T47D (cell line): ENCODE measurements around the gene TAF4.
"Not testable (repeated sequence)": the region's sequence is repeated elsewhere in the genome, so short reads cannot be mapped to it uniquely, and the experiment has no call there.

ENCODE experiments used
- DNase-seq, 2 experiments: peaks; one replicate each; pipeline versions ENCODE4 v3.0.0 to v3.0.0-alpha.2; 2011 to 2012; ENCODE audit warnings: low read depth in 1 of 2, low spot score in 1 of 2
- JUND ChIP-seq: IDR thresholded peaks from 2 replicates; pipeline ENCODE4 v1.6.1; 2012; ENCODE audit warnings: low read depth
- in situ Hi-C: cut with HindIII; loops from 2 replicates; pipeline ENCODE4 v1.10.0; 2016; ENCODE audit warnings: low sequenced_read_pairs, low pct_unique_long_range_greater_than_20kb

Gene TAF4

DNA sequence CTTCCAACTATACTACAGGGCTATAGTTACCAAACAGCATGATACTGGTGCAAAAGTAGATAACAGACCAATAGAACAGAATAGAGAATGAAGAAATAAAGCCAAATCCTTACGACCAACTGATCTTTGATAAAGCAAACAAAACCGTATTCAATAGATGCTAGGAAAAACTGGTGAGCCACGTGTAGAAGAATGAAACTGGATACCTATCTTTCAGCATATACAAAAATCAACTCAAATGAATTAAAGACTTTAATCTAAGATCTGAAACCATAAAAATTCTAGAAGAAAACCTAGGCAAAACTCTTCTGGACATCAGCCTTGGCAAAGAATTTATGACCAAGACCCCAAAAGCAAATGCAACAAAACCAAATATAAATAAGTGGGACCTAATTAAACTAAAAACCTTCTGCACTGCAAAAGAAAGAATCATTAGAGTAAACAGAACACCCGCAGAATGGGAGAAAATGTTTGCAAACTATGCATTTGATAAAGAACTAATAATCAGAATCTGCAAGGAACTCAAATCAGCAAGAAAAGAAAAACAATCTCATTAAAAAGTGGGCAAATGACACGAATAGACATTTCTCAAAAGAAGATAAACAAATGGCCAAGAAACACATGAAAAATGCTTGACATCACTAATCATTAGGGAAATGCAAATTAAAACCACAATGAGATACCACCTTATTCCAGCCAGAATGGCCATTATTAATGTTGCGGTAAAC, 109.8 kb downstream of the TAF4 start:
- TF ChIP-seq JUND = no peak
- no peak for DNase-seq
- in situ Hi-C loops = no loop called here

DNA sequence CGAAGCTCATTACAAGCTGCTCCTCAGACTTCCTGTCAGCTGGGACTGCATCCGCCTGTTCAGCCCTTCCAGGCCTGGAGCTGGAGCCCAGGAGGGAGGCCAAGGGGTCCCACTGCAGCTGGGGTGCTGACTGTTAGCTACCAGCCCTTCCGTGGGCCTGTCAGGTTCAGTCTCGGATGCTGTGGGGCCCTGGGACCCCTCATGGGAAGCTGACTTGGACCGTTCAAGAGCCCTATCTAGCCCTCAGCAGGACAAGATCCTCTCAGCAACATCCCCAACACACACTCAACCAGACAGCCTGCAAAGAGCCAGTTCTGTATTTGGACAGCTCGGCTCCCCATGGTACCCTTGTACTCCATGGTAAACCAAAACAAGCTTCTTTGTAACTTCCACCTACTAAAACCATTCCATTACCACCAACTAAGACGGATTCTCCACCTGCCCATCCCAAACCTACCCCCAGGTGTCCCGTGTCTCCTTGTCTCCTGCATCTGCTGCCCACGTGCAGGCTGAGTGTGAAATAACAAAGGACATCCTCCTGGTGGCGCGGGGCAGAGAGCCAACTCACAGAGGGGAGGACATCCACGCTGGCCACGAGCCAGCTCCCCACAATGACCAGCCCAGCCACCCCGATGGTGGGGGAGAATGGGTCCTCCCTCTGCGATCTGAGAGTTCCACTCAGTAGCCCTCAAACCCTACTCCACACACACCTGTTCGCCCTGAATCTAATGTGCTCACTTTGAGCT, 111.2 kb downstream of the TAF4 start:
- in situ Hi-C loops = no loop called here
- DNase-seq = no peak

DNA sequence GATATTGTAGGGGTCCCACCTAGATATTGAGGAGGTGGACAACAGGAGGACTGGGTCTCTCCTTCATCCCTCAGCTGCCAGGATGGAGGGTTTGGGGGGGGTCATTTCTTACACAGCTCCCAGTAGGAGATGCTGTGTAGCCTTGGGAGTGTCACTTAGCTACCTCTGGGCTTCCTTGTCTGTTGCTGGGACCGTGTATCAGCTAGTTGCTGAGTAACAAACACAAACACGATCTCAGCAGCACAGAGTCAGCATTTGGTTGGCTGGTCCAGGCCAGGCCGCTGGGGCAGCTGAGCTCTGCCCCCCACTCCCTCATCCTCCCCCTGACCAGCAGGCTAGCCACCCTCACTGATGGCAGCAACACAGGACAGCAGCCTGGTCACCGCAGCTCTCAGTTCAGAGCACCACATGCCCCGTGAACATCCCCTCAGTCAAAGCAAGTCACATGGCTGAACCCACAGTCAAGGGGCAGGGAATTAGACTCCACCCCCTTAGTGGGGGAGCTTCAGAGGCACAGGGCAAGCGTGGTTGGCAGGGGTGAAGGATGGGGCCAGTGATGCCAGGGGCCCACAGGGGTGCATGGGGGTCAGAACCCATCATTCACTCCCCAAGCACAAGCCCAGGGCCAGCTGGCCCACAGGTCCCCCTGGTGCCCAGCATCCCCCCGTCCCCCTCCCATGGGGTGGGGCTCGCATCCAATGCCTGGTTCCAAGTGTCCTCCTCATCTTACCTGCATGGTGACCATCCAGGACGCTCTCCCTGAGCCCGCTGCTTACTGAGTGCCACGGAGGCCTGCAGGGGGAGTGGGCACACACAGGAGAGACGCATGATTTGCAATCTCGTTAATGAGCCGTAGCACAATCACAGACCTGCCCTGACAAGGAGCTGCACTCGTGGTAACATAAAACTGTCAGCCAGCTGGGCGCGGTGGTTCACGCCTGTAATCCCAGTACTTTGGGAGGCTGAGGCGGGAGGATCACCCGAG, 112.4 kb downstream of the TAF4 start:
- TF ChIP-seq JUND = no peak
- in situ Hi-C loops = no loop called here
- DNase-seq = no peak

More for the DNA sequence above, 111.2 kb downstream of the TAF4 start:
- no peak for TF ChIP-seq JUND

DNA sequence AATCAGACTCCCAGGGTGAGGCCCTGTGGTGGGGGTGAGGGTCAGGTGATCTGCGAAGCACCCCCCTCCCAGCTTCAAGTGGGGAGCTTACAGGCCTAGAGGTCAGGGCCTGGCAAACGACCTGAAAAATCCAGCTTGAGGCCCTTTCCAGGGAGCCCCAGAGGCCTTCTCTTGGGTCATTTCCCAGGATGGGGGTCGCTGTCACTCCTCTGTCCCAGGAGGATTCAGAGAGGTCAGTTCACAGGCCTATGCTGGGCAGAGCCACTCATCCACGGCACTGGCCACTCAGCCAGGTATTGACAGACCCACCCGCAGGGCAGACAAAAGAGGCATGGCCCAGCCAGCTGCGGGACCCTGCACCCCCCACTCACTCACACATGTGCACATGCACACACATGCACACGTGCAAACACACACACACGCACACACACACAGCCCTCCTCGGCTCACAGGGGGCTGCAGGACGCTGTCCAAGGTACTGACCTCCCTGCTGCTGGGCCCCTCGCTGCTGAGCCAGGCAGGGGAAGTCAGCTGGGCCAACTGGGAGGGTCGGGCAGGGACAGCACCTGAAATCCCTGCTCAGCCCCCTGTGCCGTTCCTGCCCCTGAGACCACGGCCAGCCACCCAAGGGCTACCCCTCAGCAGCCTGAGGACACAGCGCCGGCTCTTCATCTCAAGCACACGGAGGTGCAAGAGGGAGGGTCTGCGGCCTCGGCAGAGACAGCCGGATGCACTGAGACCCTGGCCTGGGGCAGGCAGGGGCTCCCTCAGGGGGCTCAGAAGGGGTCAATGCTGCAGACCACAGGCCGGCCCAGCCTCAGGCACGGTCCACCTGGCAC, 113.8 kb downstream of the TAF4 start:
- in situ Hi-C loops = no loop called here

DNA sequence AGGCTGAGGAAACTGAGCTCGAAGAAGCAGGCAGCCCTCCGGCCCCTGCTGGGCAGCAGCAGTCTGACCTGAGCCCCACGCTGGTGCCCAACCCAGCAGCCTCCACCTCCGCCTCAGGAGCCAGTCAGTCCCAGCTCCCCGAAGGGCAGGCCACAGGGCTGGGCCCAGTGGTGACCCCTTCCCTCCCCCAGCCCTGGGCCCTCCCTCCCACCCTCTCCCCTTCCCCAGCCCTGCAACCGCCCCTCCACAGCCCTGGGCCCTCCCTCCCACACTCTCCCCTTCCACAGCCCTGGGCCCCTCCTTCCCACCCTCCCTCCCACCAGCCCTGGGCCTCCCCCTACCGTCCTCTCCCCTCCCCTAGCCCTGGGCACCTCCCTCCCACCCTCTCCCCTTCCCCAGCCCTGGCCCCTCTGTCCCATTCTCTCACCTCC, 115.0 kb downstream of the TAF4 start:
- in situ Hi-C loops = no loop called here

More for the DNA sequence above, 113.8 kb downstream of the TAF4 start:
- DNase-seq = peak in 1 of 2 experiments; percentile 38
- no peak for TF ChIP-seq JUND

DNA sequence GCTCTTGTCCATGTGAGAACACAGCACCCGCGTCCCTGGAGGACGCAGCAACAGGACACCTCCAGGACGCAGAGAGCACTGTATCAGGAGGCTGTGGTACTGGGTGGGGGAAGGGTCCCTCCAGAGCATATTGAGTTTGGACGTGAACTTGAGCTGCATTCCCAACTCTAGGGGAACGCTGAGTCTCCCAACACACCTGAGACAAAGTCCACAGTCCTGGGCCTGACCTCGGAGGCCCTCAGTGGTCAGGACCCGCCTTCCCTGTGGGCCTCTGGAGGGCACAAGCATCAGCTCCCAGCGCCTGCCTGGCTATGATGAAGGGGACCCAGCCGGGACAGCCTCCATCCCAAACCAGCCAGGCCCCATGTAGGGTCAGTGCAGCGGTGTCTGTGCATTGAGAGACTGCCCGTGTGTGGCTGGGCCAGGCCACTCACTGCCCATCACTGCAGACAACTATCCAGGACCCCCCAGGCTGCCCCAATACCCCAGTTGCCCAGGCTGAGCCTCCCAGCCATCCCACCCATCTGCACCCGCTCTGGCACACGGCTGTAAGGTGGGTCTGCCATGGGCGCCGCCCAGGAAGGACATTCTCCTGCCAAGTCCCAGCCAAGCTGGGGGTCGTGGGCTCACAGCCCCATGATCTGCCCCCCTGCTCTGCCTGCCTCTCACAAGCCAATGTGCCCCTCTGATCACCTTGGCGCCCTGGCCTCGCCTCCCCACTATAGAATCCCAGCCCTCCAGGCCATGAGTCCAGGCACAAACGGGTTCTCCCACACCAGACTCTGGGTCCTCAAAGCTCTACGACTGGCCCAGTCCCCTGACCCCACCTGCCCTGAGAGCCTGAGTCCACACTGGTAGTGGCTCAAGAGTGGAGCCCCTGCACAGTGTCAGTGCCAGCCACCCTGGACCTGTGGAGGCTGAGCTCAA, 115.7 kb downstream of the TAF4 start:
- DNase-seq = no peak

More for the DNA sequence above, 115.0 kb downstream of the TAF4 start:
- TF ChIP-seq JUND = no peak
- no peak for DNase-seq

DNA sequence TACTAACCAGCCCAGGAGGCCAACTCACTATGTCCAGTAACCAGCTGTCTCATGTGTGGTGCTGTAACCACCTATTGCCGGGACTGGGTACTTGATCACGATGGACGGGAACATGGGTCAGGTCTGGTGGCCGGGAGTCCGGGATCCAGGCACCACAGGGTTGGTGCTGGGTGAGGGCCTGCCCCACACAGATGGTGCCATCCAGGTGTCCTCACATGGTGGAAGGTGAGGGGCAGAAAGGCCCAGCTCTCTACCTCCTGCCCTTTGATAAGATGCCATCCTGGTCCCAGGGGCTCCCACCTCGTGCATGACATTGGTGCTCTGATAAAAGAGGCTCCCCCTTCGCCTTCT, 116.3 kb downstream of the TAF4 start:
- DNase-seq = no peak
- no peak for TF ChIP-seq JUND
- in situ Hi-C loops = no loop called here

More for the DNA sequence above, 115.7 kb downstream of the TAF4 start:
- TF ChIP-seq JUND = no peak
- in situ Hi-C loops = no loop called here

DNA sequence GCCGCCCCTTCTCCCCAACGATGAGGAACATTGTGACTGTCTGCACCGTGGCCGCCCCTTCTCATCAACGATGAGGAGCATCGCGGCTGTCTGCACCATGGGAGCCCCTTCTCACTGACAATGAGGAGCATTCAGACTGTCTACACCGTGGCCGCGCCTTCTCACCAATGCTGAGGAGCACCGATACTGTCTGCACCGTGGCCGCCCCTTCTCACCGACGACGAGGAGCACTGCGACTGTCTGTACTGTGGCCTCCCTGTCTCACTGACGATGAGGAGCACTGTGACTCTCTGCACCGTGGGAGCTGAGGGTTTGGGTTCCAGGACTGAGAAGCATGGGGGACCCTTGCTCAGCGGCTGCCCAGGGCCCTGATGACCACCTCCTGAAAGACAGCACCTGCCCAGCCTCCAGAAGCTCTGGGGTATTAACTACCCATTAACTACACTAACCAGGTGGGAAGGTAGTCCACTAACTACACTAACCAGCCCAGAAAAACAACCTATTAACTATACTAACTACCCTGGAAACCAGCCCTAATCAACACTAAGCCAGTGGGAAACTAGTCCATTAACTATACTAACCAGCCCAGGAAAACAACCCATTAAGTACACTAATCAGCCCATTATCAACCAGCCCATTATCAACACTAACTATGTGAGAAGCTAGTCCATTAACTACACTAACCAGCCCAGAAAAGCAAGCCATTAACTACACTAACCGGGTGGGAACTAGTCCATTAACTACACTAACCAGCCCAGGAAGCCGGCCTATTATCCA, 116.9 kb downstream of the TAF4 start:
- in situ Hi-C loops = no loop called here
- TF ChIP-seq JUND = no peak

DNA sequence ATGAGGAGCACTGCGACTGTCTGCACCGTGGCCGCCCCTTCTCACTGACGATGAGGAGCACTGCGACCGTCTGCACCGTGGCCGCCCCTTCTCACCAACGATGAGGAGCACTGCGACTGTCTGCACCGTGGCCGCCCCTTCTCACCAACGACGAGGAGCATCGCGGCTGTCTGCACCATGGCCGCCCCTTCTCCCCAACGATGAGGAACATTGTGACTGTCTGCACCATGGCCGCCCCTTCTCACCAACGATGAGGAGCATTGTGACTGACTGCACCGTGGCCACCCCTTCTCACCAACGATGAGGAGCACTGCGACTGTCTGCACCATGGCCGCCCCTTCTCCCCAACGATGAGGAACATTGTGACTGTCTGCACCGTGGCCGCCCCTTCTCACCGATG, 117.6 kb downstream of the TAF4 start:
- DNase-seq, in situ Hi-C loops: not testable (repeated sequence)

More for the DNA sequence above, 116.9 kb downstream of the TAF4 start:
- DNase-seq = no peak

DNA sequence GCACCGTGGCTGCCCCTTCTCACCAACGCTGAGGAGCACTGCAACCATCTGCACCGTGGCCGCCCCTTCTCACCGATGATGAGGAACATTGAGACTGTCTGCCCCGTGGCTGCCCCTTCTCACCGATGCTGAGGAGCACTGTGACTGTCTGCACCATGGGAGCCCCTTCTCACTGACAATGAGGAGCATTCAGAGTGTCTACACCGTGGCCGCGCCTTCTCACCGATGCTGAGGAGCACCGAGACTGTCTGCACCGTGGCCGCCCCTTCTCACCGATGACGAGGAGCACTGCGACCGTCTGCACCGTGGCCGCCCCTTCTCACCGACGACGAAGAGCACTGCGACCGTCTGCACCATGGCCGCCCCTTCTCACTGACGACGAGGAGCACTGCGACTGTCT, 120.2 kb downstream of the TAF4 start:
- DNase-seq, in situ Hi-C loops: not testable (repeated sequence)

DNA sequence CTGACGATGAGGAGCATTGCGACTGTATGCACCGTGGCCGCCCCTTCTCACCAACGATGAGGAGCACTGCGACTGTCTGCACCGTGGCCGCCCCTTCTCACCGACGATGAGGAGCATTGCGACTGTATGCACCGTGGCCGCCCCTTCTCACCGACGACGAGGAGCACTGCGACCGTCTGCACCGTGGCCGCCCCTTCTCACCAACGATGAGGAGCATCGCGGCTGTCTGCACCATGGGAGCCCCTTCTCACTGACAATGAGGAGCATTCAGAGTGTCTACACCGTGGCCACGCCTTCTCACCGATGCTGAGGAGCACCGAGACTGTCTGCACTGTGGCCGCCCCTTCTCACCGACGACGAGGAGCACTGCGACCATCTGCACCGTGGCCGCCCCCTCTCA, 120.7 kb downstream of the TAF4 start:
- in situ Hi-C loops, DNase-seq: not testable (repeated sequence)
